ELF-1 (cell line): ENCODE results near the gene AKR1C4.

Experiments used
- DNase-seq: peaks from one replicate; pipeline ENCODE4 v3.0.0-alpha.2; 2016; ENCODE audit warnings: low read depth, low spot score

AKR1C4 gene

DNA sequence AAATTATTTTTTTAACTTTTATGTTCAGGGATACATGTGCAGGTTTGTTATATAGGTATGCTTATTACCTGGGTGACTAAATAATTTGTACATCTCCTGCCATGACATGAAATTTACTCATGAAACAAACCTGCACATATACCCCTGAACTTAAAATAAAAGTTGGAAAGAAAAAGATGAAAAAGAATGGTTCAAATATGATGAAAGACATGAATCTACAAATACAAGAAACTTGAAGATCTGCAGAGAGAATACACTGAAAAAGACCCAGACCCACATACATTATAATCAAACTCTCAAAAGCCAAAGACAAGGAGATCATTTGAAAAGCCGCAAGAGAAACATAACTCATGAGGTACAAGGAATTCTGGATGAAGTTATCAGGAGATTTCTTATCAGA, 70.2 kb downstream of the AKR1C4 start:
- no peak for DNase-seq

DNA sequence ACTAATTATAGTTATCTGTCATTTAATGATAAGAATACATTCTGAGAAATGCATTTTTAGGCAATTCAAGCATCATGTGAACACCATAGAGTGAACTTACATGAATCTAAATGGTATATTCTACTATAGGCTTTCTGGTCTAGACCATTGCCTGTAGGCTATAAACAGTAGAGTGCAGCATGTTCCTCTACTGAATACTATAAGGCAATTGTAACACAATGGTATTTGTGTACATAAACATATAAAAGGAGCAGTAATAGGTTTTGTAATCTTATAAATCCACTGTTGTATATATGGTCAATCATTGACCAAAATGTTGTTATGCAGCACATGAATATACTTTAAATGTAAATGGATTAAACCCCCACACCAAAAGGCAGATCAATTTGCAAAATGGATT, 71.6 kb downstream of the AKR1C4 start:
- no peak for DNase-seq
